DLD1 (cell line): Measurements from ENCODE around the gene ZNF587B.
"Not testable (repeated sequence)": the region's sequence is repeated elsewhere in the genome, so short reads cannot be mapped to it uniquely, and the experiment has no call there.

ENCODE experiments used
- in situ Hi-C: cut with HindIII; loops from 2 replicates; pipeline ENCODE4 v1.10.0; 2017; ENCODE audit warnings: low sequenced_read_pairs

The ZNF587B gene

GRCh38 chr19:57830071-57830602, at the start of gene ZNF587B:
Gene ZNF587B, plus strand, starts transcription at chr19:57830299. Its CDS starts 230 bp downstream, at chr19:57830529.
- in situ Hi-C loops: no loop called here

- in situ Hi-C loops: no loop called here
These were observed 43.8 kb upstream of the ZNF587B start for GRCh38 chr19:57786286-57786685.

GRCh38 chr19:57786906-57787305, 43.2 kb upstream of the ZNF587B start:
- in situ Hi-C loops: no loop called here

- in situ Hi-C loops: no loop called here
These were observed 41.9 kb upstream of the ZNF587B start for GRCh38 chr19:57788114-57788692.

GRCh38 chr19:57789288-57789687, 40.8 kb upstream of the ZNF587B start:
- in situ Hi-C loops: no loop called here

- in situ Hi-C loops: not testable (repeated sequence)
These were observed 33.5 kb upstream of the ZNF587B start for GRCh38 chr19:57796580-57796979.

- in situ Hi-C loops: no loop called here
These were observed 29.4 kb upstream of the ZNF587B start for GRCh38 chr19:57800696-57801095.

- in situ Hi-C loops: no loop called here
These were observed 27.8 kb upstream of the ZNF587B start for GRCh38 chr19:57802269-57802668.

GRCh38 chr19:57803265-57803593, 26.9 kb upstream of the ZNF587B start:
- in situ Hi-C loops: no loop called here

GRCh38 chr19:57803594-57804325, 26.3 kb upstream of the ZNF587B start:
- in situ Hi-C loops: no loop called here

- in situ Hi-C loops: no loop called here
These were observed 22.6 kb upstream of the ZNF587B start for GRCh38 chr19:57807541-57807940.

- in situ Hi-C loops: not testable (repeated sequence)
These were observed 19.4 kb upstream of the ZNF587B start for GRCh38 chr19:57810410-57811295.

- in situ Hi-C loops: no loop called here
These were observed 17.9 kb upstream of the ZNF587B start for GRCh38 chr19:57812226-57812625.

- in situ Hi-C loops: not testable (repeated sequence)
These were observed 16.9 kb upstream of the ZNF587B start for GRCh38 chr19:57812975-57813820.

- in situ Hi-C loops: no loop called here
These were observed 16.1 kb upstream of the ZNF587B start for GRCh38 chr19:57813919-57814504.

- in situ Hi-C loops: no loop called here
These were observed 15.4 kb upstream of the ZNF587B start, which contains the start of gene ZNF552 for GRCh38 chr19:57814505-57815246. Gene ZNF552, minus strand, starts transcription at chr19:57814913. Its CDS starts 170 bp downstream, at chr19:57814743.

GRCh38 chr19:57815247-57816075, 14.6 kb upstream of the ZNF587B start:
- in situ Hi-C loops: no loop called here

- in situ Hi-C loops: no loop called here
These were observed 13.4 kb upstream of the ZNF587B start for GRCh38 chr19:57816652-57817051.
